Panc1 (cell line): ENCODE data around the gene OR52H1. TPM values are rescaled to one million over a fixed set of nuclear protein-coding genes. Genes with fewer than 3 reads are reported as not detected.

Experiments
- ATAC-seq: fragments of 200-7000 bp; cut with Tn5 transposase; 2 replicates; pipeline ENCODE4 v1.9.1; 2020; ENCODE audit warnings: mild to moderate bottlenecking, moderate library complexity
- Bru-seq: library from RNA; stranded (reverse); fragments of 400-500 nt; gene quantifications from one replicate; lab custom pipeline; 2021; lab: Mats Ljungman, UMichigan
- BruChase-seq, 2 experiments: library from RNA; stranded (reverse); fragments of 400-500 nt; gene quantifications; one replicate each; lab custom pipeline; 2021; lab: Mats Ljungman, UMichigan
- BruUV-seq: library from RNA; stranded (reverse); fragments of 400-500 nt; replicated peaks from 2 replicates; lab custom pipeline; 2021; lab: Mats Ljungman, UMichigan
- CTCF ChIA-PET: fragments of 300-600 bp; sonication (Branson Sonifier 250); formaldehyde crosslinking; loops from one replicate; lab custom pipeline; 2022; ENCODE audit warnings: antibody characterized with exemption; lab: Charles Lee
- POLR2A ChIA-PET: fragments of 300-600 bp; sonication (Branson Sonifier 250); formaldehyde crosslinking; loops from one replicate; lab custom pipeline; 2022; ENCODE audit warnings: antibody characterized with exemption; lab: Charles Lee
- DNase-seq: peaks from one replicate; pipeline ENCODE4 v3.0.0-alpha.2; 2010; ENCODE audit warnings: low read depth, low spot score
- H3K27ac ChIP-seq: 2 replicates; pipeline ENCODE4 v1.5.1; 2011; ENCODE audit warnings: mild to moderate bottlenecking, low read length, inconsistent platforms
- H3K27me3 ChIP-seq: fragments of 200-500 bp; sonication (Bioruptor generic); 2 replicates; pipeline ENCODE4 v1.6.0; 2014; ENCODE audit warnings: low read length, inconsistent platforms; ENCODE audit not compliant: control insufficient read depth, insufficient read depth
- H3K36me3 ChIP-seq: fragments of 200-500 bp; sonication (Bioruptor generic); 2 replicates; pipeline ENCODE4 v1.5.1; 2014; ENCODE audit warnings: inconsistent platforms, mild to moderate bottlenecking, low read length, moderate library complexity; ENCODE audit not compliant: control insufficient read depth, insufficient read depth
- H3K4me1 ChIP-seq: 2 replicates; pipeline ENCODE4 v1.5.1; 2011; ENCODE audit warnings: inconsistent platforms, mild to moderate bottlenecking, low read length, moderate library complexity; ENCODE audit not compliant: control insufficient read depth, insufficient read depth
- H3K4me3 ChIP-seq, 2 experiments: 2 replicates each; pipeline ENCODE4 v1.5.1; 2011 to 2012; ENCODE audit warnings: low read depth in 2 of 2, low read length in 2 of 2, mild to moderate bottlenecking in 2 of 2, inconsistent platforms in 1 of 2, moderate library complexity in 1 of 2
- H3K9me3 ChIP-seq: fragments of 200-500 bp; sonication (Bioruptor generic); 2 replicates; pipeline ENCODE4 v1.5.1; 2014; ENCODE audit warnings: low read depth, mild to moderate bottlenecking, inconsistent platforms, low read length, moderate library complexity; ENCODE audit not compliant: control insufficient read depth, insufficient read depth
- POLR2AphosphoS5 ChIP-seq: IDR thresholded peaks from 2 replicates; pipeline ENCODE4 v1.6.1; 2012; ENCODE audit warnings: mild to moderate bottlenecking, low read depth, low read length, moderate library complexity
- SIN3A ChIP-seq: IDR thresholded peaks from 2 replicates; pipeline ENCODE4 v1.6.1; 2012; ENCODE audit warnings: low read depth, mild to moderate bottlenecking, low read length, moderate library complexity, borderline replicate concordance; ENCODE audit not compliant: insufficient read depth
- TCF7L2 ChIP-seq: IDR thresholded peaks from 2 replicates; pipeline ENCODE4 v1.6.1; 2011; ENCODE audit warnings: mild to moderate bottlenecking, low read depth, low read length, inconsistent platforms
- in situ Hi-C: cut with HindIII; loops from 2 replicates; pipeline ENCODE4 v1.10.0; 2016; ENCODE audit warnings: low sequenced_read_pairs, low pct_unique_long_range_greater_than_20kb
- intact Hi-C: fragments of 100-400 bp; cut with micrococcal nuclease; formaldehyde crosslinking; loops from one replicate; pipeline ENCODE4 v1.10.0; 2022; ENCODE audit not compliant: unreplicated experiment
- long read RNA-seq: library from polyadenylated mRNA; unstranded; transcript quantifications from one replicate; pipeline ENCODE4 v2.0.0, GENCODE V29; 2021; ENCODE audit not compliant: unreplicated experiment
- polyA plus RNA-seq: library from polyadenylated mRNA; unstranded; fragments of >200 nt; gene quantifications from one replicate; pipeline ENCODE4 v1.2.1, GENCODE V29; 2012; ENCODE audit warnings: missing spikeins; ENCODE audit not compliant: insufficient read length
- total RNA-seq: library from RNA; stranded (reverse); gene quantifications from one replicate; pipeline ENCODE4 v1.2.1, GENCODE V29; 2021; ENCODE audit not compliant: unreplicated experiment
- TF ChIP-seq, protein P1 (sequence below): fragments of 450-650 bp; IDR thresholded peaks from 2 replicates; pipeline ENCODE4 v1.5.1; 2017; ENCODE audit warnings: mild to moderate bottlenecking
- TF ChIP-seq, protein P2 (sequence below), 2 experiments: IDR thresholded peaks; 2 replicates each; pipeline ENCODE4 v1.6.1; 2011 to 2012; ENCODE audit warnings: low read depth in 2 of 2, control low read depth in 1 of 2, low read length in 1 of 2, mild to moderate bottlenecking in 1 of 2, moderate library complexity in 1 of 2; ENCODE audit not compliant: insufficient read depth in 1 of 2

Gene OR52H1
- total RNA-seq (0.15 TPM), Bru-seq, nascent RNA (percentile 36 among the genes with signal in this experiment), BruChase-seq, experiment 1, labeled RNA remaining after a 2-hour chase (percentile 51 among the genes with signal in this experiment), BruChase-seq, experiment 2, labeled RNA remaining after a 6-hour chase (percentile 53 among the genes with signal in this experiment)
- not detected for polyA plus RNA-seq
- long read RNA-seq: 0 reads

DNA sequence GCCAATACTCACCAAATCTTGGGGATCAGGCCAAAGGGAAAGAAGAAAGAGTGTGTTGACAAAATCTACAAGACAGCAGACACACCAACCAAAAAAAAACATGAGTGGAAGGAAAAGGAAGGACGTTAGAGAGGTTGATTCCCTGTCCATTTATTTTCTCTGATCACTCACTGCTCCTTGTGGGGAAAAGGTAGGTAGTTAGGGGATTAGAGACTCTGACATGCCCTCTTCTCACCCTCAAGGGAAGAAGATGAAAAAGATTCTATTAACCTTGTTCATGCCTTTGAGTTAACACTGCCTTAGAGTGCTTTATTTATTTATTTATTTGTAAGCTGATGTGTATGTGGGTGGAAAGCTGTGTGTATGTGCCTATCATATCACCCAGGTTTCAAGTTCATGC lies at the start of gene OR52H1:
TSS of gene OR52H1 (minus strand) at position 101 of the 400 bp plus-strand sequence. CDS start 3,035 bp downstream, outside the sequence.
- TF ChIP-seq POLR2AphosphoS5: no peak
- TF ChIP-seq SIN3A: no peak
- TF ChIP-seq, protein P1, sequence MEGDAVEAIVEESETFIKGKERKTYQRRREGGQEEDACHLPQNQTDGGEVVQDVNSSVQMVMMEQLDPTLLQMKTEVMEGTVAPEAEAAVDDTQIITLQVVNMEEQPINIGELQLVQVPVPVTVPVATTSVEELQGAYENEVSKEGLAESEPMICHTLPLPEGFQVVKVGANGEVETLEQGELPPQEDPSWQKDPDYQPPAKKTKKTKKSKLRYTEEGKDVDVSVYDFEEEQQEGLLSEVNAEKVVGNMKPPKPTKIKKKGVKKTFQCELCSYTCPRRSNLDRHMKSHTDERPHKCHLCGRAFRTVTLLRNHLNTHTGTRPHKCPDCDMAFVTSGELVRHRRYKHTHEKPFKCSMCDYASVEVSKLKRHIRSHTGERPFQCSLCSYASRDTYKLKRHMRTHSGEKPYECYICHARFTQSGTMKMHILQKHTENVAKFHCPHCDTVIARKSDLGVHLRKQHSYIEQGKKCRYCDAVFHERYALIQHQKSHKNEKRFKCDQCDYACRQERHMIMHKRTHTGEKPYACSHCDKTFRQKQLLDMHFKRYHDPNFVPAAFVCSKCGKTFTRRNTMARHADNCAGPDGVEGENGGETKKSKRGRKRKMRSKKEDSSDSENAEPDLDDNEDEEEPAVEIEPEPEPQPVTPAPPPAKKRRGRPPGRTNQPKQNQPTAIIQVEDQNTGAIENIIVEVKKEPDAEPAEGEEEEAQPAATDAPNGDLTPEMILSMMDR: no peak
- TF ChIP-seq, protein P2, sequence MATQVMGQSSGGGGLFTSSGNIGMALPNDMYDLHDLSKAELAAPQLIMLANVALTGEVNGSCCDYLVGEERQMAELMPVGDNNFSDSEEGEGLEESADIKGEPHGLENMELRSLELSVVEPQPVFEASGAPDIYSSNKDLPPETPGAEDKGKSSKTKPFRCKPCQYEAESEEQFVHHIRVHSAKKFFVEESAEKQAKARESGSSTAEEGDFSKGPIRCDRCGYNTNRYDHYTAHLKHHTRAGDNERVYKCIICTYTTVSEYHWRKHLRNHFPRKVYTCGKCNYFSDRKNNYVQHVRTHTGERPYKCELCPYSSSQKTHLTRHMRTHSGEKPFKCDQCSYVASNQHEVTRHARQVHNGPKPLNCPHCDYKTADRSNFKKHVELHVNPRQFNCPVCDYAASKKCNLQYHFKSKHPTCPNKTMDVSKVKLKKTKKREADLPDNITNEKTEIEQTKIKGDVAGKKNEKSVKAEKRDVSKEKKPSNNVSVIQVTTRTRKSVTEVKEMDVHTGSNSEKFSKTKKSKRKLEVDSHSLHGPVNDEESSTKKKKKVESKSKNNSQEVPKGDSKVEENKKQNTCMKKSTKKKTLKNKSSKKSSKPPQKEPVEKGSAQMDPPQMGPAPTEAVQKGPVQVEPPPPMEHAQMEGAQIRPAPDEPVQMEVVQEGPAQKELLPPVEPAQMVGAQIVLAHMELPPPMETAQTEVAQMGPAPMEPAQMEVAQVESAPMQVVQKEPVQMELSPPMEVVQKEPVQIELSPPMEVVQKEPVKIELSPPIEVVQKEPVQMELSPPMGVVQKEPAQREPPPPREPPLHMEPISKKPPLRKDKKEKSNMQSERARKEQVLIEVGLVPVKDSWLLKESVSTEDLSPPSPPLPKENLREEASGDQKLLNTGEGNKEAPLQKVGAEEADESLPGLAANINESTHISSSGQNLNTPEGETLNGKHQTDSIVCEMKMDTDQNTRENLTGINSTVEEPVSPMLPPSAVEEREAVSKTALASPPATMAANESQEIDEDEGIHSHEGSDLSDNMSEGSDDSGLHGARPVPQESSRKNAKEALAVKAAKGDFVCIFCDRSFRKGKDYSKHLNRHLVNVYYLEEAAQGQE (IDR thresholded peaks at IDR 0.05; ENCODE audit: insufficient read depth in 1 of 2, low read depth in 2 of 2, low read length in 1 of 2): no peak
- no peak for TF ChIP-seq TCF7L2
- in situ Hi-C loops (no loop called here), intact Hi-C loops (no loop called here)
- ATAC-seq (no peak), DNase-seq (no peak)
- POLR2A ChIA-PET: no interaction called here
- Histone ChIP-seq H3K36me3 (no peaks in the 10 kb centered on the region), H3K27me3 (peaks cover 2% of the 10 kb centered on the region; the same call in 1 of the 2 replicates), H3K9me3 (no peaks in the 10 kb centered on the region), H3K27ac (no peak within 1 kb of the TSS), H3K4me1 (no peaks in the 10 kb centered on the region), H3K4me3 (no peak within 1 kb of the TSS)
- BruUV-seq: no TSS peak
- CTCF ChIA-PET: no interaction called here

DNA sequence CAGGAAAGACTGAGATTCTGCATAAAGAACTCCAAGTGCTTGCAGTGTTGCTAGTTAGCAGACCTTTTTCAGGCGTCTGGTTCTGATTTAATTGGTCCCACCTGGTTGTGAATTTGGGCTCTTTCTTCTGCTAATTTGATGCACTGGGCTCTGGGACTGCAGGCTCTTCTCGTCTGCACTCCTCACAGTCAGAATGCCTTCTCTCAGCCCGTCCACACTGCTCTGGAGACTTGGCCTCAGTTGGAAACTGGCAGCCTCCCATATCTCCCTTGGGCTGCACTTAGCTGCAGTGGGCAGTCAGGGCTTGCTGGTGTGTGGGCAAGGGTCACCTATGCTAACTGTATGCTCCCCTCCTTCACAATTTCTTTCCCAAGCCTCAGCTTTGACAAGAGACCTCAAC lies 49.6 kb upstream of the OR52H1 start:
- in situ Hi-C loops: no loop called here
- Histone ChIP-seq H3K4me1 (peaks cover 37% of the 10 kb centered on the region), H3K9me3 (no peaks in the 10 kb centered on the region), H3K27ac (peak overlapping the region; percentile 87), H3K36me3 (no peaks in the 10 kb centered on the region), H3K27me3 (no peaks in the 10 kb centered on the region), H3K4me3 (peak overlapping the region; percentile 77 to 97)
- BruUV-seq: no TSS peak
- ChIA-PET POLR2A (interaction anchor here (0.5 kb wide), 1 partner anchor 9 kb away, joined by 9 read pairs; no protein-coding TSS in a partner anchor), CTCF (no interaction called here)
- DNase-seq: no peak
- ATAC-seq: peak; percentile 39; the same call in 1 of the 2 replicates
- TF ChIP-seq, protein P2 (IDR thresholded peaks at IDR 0.05; ENCODE audit: insufficient read depth in 1 of 2, low read depth in 2 of 2, low read length in 1 of 2): no peak
- TF ChIP-seq TCF7L2 (no peak), SIN3A (no peak), POLR2AphosphoS5 (no peak)
- TF ChIP-seq, protein P1: no peak
- intact Hi-C loops: loop anchor here (5.0 kb wide), 1 partner anchor 89 kb away; the partner anchor contains the start of genes TRIM22 and TRIM5
